H1 (cell line): Measurements from ENCODE around the gene ATP2B1. TPM values are rescaled to one million over a fixed set of nuclear protein-coding genes. Genes with fewer than 3 reads are reported as not detected.

Experiments
- CTCF ChIA-PET: fragments of 300-600 bp; sonication (Branson Sonifier 250); formaldehyde crosslinking; loops from one replicate; lab custom pipeline; 2021; ENCODE audit not compliant: partially characterized antibody; lab: Charles Lee
- POLR2A ChIA-PET: fragments of 300-600 bp; sonication (Branson Sonifier 250); formaldehyde crosslinking; loops from one replicate; lab custom pipeline; 2021; ENCODE audit warnings: inconsistent platforms; ENCODE audit not compliant: partially characterized antibody; lab: Charles Lee
- DNase-seq, 2 experiments: peaks; one replicate each; pipeline versions ENCODE4 v3.0.0 to v3.0.0-alpha.2; 2010 to 2022; ENCODE audit warnings: low spot score in 2 of 2, low read depth in 1 of 2, mixed read lengths in 1 of 2
- FAIRE-seq: peaks from 2 replicates; lab custom pipeline; 2011; peaks lifted over from hg19 to GRCh38; lab: Jason Lieb, UNC
- H2AFZ ChIP-seq: 2 replicates; pipeline ENCODE4 v1.8.1; 2012; ENCODE audit warnings: low read length, inconsistent platforms
- H2AK5ac ChIP-seq: 2 replicates; pipeline ENCODE4 v1.6.1; 2013; ENCODE audit warnings: low read depth, low read length
- H2BK120ac ChIP-seq: replicated peaks from 2 replicates; pipeline ENCODE3; 2013; ENCODE audit warnings: low read depth, low read length, inconsistent platforms
- H2BK12ac ChIP-seq: 2 replicates; pipeline ENCODE4 v1.6.1; 2013; ENCODE audit warnings: low read depth, low read length
- H2BK15ac ChIP-seq: 2 replicates; pipeline ENCODE4 v1.6.1; 2013; ENCODE audit warnings: low read length
- H2BK20ac ChIP-seq: 2 replicates; pipeline ENCODE4 v1.6.1; 2013; ENCODE audit warnings: low read length
- H2BK5ac ChIP-seq: 2 replicates; pipeline ENCODE4 v1.6.1; 2013; ENCODE audit warnings: low read depth, low read length
- H3K14ac ChIP-seq: 2 replicates; pipeline ENCODE4 v1.6.1; 2013; ENCODE audit warnings: inconsistent platforms; ENCODE audit not compliant: insufficient read length
- H3K18ac ChIP-seq: 2 replicates; pipeline ENCODE4 v1.6.1; 2013; ENCODE audit warnings: low read length; ENCODE audit errors: extremely low read depth
- H3K23ac ChIP-seq: 2 replicates; pipeline ENCODE4 v1.6.1; 2013; ENCODE audit warnings: inconsistent platforms; ENCODE audit not compliant: insufficient read length
- H3K23me2 ChIP-seq: 2 replicates; pipeline ENCODE4 v1.6.1; 2013; ENCODE audit warnings: low read depth, low read length
- H3K27ac ChIP-seq: 2 replicates; pipeline ENCODE4 v1.6.1; 2011; ENCODE audit warnings: low read depth, low read length, inconsistent platforms
- H3K27me3 ChIP-seq, 4 experiments: replicated peaks in 1 of 4; 1 replicate in 1 of 4; 2 replicates in 3 of 4; pipeline versions ENCODE4 v1.6.1 to v1.8.1; 2011 to 2013; ENCODE audit warnings: low read length in 3 of 4, mild to moderate bottlenecking in 3 of 4, inconsistent platforms in 2 of 4, mixed read lengths in 2 of 4, moderate library complexity in 1 of 4; ENCODE audit not compliant: control insufficient read depth in 3 of 4, insufficient read depth in 3 of 4; ENCODE audit errors: extremely low read depth in 1 of 4
- H3K36me3 ChIP-seq, 4 experiments: 2 replicates each; pipeline versions ENCODE4 v1.6.1 to v1.8.1; 2011 to 2013; ENCODE audit warnings: mild to moderate bottlenecking in 4 of 4, low read length in 3 of 4, moderate library complexity in 2 of 4, control low read depth in 1 of 4, inconsistent platforms in 1 of 4; ENCODE audit not compliant: insufficient read depth in 4 of 4, control insufficient read depth in 2 of 4
- H3K4ac ChIP-seq: replicated peaks from 2 replicates; pipeline ENCODE3; 2013; ENCODE audit warnings: low read length, low read depth, mixed read lengths, inconsistent platforms; ENCODE audit not compliant: insufficient read length
- H3K4me1 ChIP-seq, 4 experiments: replicated peaks in 1 of 4; 1 replicate in 1 of 4; 2 replicates in 3 of 4; pipeline versions ENCODE4 v1.6.1 to v1.8.1; 2011 to 2013; ENCODE audit warnings: low read length in 3 of 4, inconsistent platforms in 2 of 4, mixed read lengths in 1 of 4; ENCODE audit not compliant: insufficient read depth in 4 of 4, control insufficient read depth in 3 of 4
- H3K4me2 ChIP-seq, 2 experiments: 2 replicates each; pipeline versions ENCODE4 v1.6.1 to v1.8.1; 2011 to 2013; ENCODE audit warnings: low read depth in 2 of 2, low read length in 2 of 2, control low read depth in 1 of 2, inconsistent platforms in 1 of 2, mild to moderate bottlenecking in 1 of 2; ENCODE audit not compliant: insufficient read depth in 1 of 2
- H3K4me3 ChIP-seq, 4 experiments: fragments of 200-600, 300-600 bp in 1 of 4; sonication (generic), shearing (Covaris generic), sonication (Bioruptor Twin) in 1 of 4; 2 replicates each; pipeline versions ENCODE4 v1.5.1 to v1.8.1; 2011 to 2016; ENCODE audit warnings: low read length in 4 of 4, low read depth in 3 of 4, control low read depth in 2 of 4, inconsistent platforms in 2 of 4, mild to moderate bottlenecking in 2 of 4, mixed read lengths in 1 of 4, moderate library complexity in 1 of 4; ENCODE audit not compliant: insufficient read depth in 2 of 4; ENCODE audit errors: extremely low read depth in 1 of 4
- H3K56ac ChIP-seq: replicated peaks from 2 replicates; pipeline ENCODE3; 2013; ENCODE audit warnings: low read depth, mild to moderate bottlenecking, mixed read lengths, low read length, inconsistent platforms; ENCODE audit not compliant: insufficient read length
- H3K79me1 ChIP-seq: 2 replicates; pipeline ENCODE4 v1.6.1; 2013; ENCODE audit warnings: low read depth, low read length, control low read depth
- H3K79me2 ChIP-seq, 2 experiments: 2 replicates each; pipeline versions ENCODE4 v1.6.1 to v1.8.1; 2012 to 2013; ENCODE audit warnings: low read length in 2 of 2, mild to moderate bottlenecking in 2 of 2, inconsistent platforms in 1 of 2; ENCODE audit not compliant: insufficient read depth in 2 of 2, control insufficient read depth in 1 of 2
- H3K9ac ChIP-seq, 4 experiments: replicated peaks in 1 of 4; 1 replicate in 1 of 4; 2 replicates in 3 of 4; pipeline versions ENCODE4 v1.6.1 to v1.8.1; 2011 to 2013; ENCODE audit warnings: low read depth in 3 of 4, low read length in 3 of 4, control low read depth in 2 of 4, mild to moderate bottlenecking in 2 of 4, moderate library complexity in 2 of 4, inconsistent platforms in 1 of 4; ENCODE audit errors: extremely low read depth in 1 of 4
- H3K9me3 ChIP-seq, 2 experiments: 2 replicates each; pipeline versions ENCODE4 v1.6.1 to v1.8.1; 2012 to 2013; ENCODE audit warnings: mild to moderate bottlenecking in 2 of 2, moderate library complexity in 2 of 2, control low read depth in 1 of 2, inconsistent platforms in 1 of 2, low read depth in 1 of 2, low read length in 1 of 2, mixed read lengths in 1 of 2; ENCODE audit not compliant: insufficient read depth in 2 of 2
- H4K20me1 ChIP-seq, 2 experiments: replicated peaks in 1 of 2; 2 replicates each; pipeline versions ENCODE3 to v1.8.1; 2011 to 2013; ENCODE audit warnings: inconsistent platforms in 2 of 2, low read length in 2 of 2, mild to moderate bottlenecking in 1 of 2; ENCODE audit not compliant: insufficient read depth in 2 of 2, control insufficient read depth in 1 of 2
- H4K5ac ChIP-seq: 2 replicates; pipeline ENCODE4 v1.6.1; 2013; ENCODE audit warnings: low read length, low read depth, mixed read lengths, inconsistent platforms; ENCODE audit not compliant: insufficient read length
- H4K8ac ChIP-seq: 2 replicates; pipeline ENCODE4 v1.8.0; 2013; ENCODE audit warnings: mild to moderate bottlenecking, moderate library complexity, low read length, inconsistent platforms; ENCODE audit not compliant: insufficient read depth; ENCODE audit errors: extremely low read depth
- H4K91ac ChIP-seq: replicated peaks from 2 replicates; pipeline ENCODE3; 2013; ENCODE audit warnings: low read length, mixed read lengths, inconsistent platforms; ENCODE audit not compliant: insufficient read length
- CBX5 ChIP-seq: fragments of 300-800, 300-1000 bp; sonication (generic); IDR thresholded peaks from 2 replicates; pipeline ENCODE4 v1.7.1; 2016; ENCODE audit warnings: antibody characterized with exemption, low read length, low read depth
- CBX8 ChIP-seq: fragments of 300-800, 300-1000 bp; sonication (generic); IDR thresholded peaks from 2 replicates; pipeline ENCODE4 v1.7.1; 2016; ENCODE audit warnings: low read depth, low read length, borderline replicate concordance
- CTBP2 ChIP-seq: IDR thresholded peaks from 2 replicates; pipeline ENCODE4 v1.7.0; 2011; ENCODE audit warnings: borderline replicate concordance, mild to moderate bottlenecking, moderate library complexity, mixed read lengths, low read length; ENCODE audit not compliant: insufficient read depth, insufficient read length
- E2F6 ChIP-seq: IDR thresholded peaks from 2 replicates; pipeline ENCODE4 v1.6.1; 2012; ENCODE audit warnings: inconsistent platforms
- KDM5A ChIP-seq: fragments of 200-600 bp; IDR thresholded peaks from 2 replicates; pipeline ENCODE4 v1.7.1; 2012; ENCODE audit warnings: mild to moderate bottlenecking, low read length, inconsistent platforms, mixed read lengths
- NANOG ChIP-seq: IDR thresholded peaks from 2 replicates; pipeline ENCODE4 v1.6.1; 2011; ENCODE audit warnings: low read length, low read depth, mild to moderate bottlenecking, inconsistent platforms; ENCODE audit not compliant: insufficient read depth, poor library complexity, severe bottlenecking
- POLR2AphosphoS5 ChIP-seq: IDR thresholded peaks from 2 replicates; pipeline ENCODE4 v1.6.1; 2011; ENCODE audit warnings: low read depth, low read length
- WGBS, 2 experiments: shearing (Covaris generic) in 1 of 2; methylation state at CpG; one replicate each; pipeline versions ENCODE4 v1.1.6 to v1.1.7; 2013 to 2015; ENCODE audit warnings: low lambda C conversion rate in 2 of 2, mixed read lengths in 2 of 2, inconsistent platforms in 1 of 2, low coverage in 1 of 2, missing lambda C conversion rate in 1 of 2; ENCODE audit not compliant: insufficient replicate concordance in 2 of 2, insufficient coverage in 1 of 2, insufficient read length in 1 of 2; ENCODE audit errors: extremely low coverage in 1 of 2, missing lambda C conversion rate in 1 of 2; 5-methylcytosine and 5-hydroxymethylcytosine counted together
- polyA plus RNA-seq, 7 experiments: library from polyadenylated mRNA; depleted of rRNA in 3 of 7; stranded (reverse) in 5 of 7; unstranded in 2 of 7; fragments of >200 nt in 5 of 7; fragments of 200-250 nt in 2 of 7; gene quantifications; 1 replicate in 5 of 7; 2 replicates in 1 of 7; 4 replicates in 1 of 7; pipeline versions ENCODE4 v1.2.1 to v1.2.3, GENCODE V29; 2011 to 2013; ENCODE audit warnings: missing spikeins in 2 of 7, mixed read lengths in 2 of 7
- total RNA-seq: library from RNA; stranded (reverse); fragmentation: NEBNext Ultra II Directional; extraction: Animal tissue kit (Norgen Biotek cat#: 25700); gene quantifications from 2 replicates; pipeline ENCODE4 v1.2.1, GENCODE V29; 2021

Gene ATP2B1
- total and polyA plus RNA-seq, 2 of the 8 experiments (the other 6 are each of a cell fraction or from before 2014, with no cell fraction given): 4.3 to 32.0 TPM

DNA sequence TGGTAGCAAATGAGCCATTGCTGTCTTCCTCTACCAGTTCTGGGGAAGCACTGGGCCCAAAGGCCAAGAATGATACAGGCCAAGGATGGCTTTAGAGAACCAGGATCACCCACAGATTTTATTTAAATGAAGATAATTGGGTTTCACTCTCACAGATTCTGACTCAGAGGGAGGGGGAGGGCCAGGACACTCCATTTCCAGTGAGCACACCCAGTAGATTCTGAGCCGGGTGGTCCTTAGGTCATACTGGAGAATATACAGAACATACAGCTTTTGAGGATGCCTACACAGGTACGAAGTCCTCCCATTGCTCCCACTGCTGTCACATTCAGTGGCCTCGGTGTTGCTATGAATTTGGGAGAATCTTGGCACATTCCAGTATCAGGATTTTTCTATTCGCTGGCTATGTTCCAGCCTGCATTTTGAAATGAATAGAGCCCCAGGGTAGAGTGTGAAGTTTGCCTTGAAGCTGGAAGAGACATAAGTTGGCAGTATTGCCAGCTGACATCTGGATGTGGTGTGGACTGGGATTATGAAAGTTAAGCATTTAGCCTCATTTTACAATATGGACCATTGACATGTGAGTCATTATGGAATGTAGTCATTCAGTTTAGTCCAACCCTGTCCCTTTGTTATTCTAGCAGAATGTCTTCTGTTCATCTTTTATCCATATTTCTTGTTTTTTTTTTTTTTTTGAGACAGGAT, 137.0 kb downstream of the ATP2B1 start:
- Histone ChIP-seq H3K4me1 (no peaks in the 10 kb centered on the region; a peak in 1 of 7 replicates), H2AFZ (no peak overlapping the region), H2AK5ac (no peak overlapping the region), H4K91ac (no peak overlapping the region), H3K79me2 (no peaks in the 10 kb centered on the region), H2BK120ac (no peak overlapping the region), H3K23ac (no peak overlapping the region), H3K9me3 (no peaks in the 10 kb centered on the region), H4K20me1 (no peaks in the 10 kb centered on the region), H3K56ac (no peak overlapping the region), H3K18ac (no peak overlapping the region), H2BK5ac (no peak overlapping the region), H3K4me2 (no peak overlapping the region), H2BK15ac (no peak overlapping the region), H3K27ac (no peak overlapping the region), H4K8ac (no peak overlapping the region), H3K23me2 (no peaks in the 10 kb centered on the region; the same call in 1 of the 2 replicates), H3K14ac (no peak overlapping the region), H3K9ac (no peak overlapping the region), H2BK20ac (no peak overlapping the region), H3K79me1 (no peaks in the 10 kb centered on the region), H3K4me3 (no peak overlapping the region), H3K36me3 (no peaks in the 10 kb centered on the region), H3K27me3 (no peaks in the 10 kb centered on the region), H4K5ac (no peak overlapping the region), H3K4ac (no peak overlapping the region), H2BK12ac (no peak overlapping the region)
- 94% methylated on average over 4 of the region's 4 CpGs; no CpG with 5 or more reads in 1 of the 2 experiments for WGBS, 2 experiments
- DNase-seq (no peak), FAIRE-seq (no peak)
- POLR2A ChIA-PET: interaction anchor here (0.6 to 0.9 kb wide), 2 partner anchors 12 to 40 kb away, joined by 3 read pairs; no protein-coding TSS in a partner anchor
- TF ChIP-seq POLR2AphosphoS5: no peak
- TF ChIP-seq KDM5A: no peak
- no peak for TF ChIP-seq CTBP2
- no peak for TF ChIP-seq CBX8
- TF ChIP-seq CBX5: no peak
- no peak for TF ChIP-seq NANOG
- no peak for TF ChIP-seq E2F6
- CTCF ChIA-PET: interaction anchor here (0.6 to 0.8 kb wide), 3 partner anchors 15 to 1283 kb away, joined by 3 to 5 read pairs (median 3); no protein-coding TSS in a partner anchor
